ENCODE results near the gene ACRV1. TPM values are rescaled to one million over a fixed set of nuclear protein-coding genes. Genes with fewer than 3 reads are reported as not detected.

The ACRV1 gene
- polyA plus RNA-seq, 3 donors, result 0.58 to 1.4 (median 0.62) TPM

- DNase-seq (ENCODE audit: low read depth in 3 of 3, low spot score in 2 of 3), result no peak
Measured at GRCh38 chr11:125662689-125663088, 18.0 kb downstream of the ACRV1 start.

GRCh38 chr11:125649465-125650166 is 31.0 kb downstream of the ACRV1 start:
- DNase-seq (ENCODE audit: low read depth in 3 of 3, low spot score in 2 of 3), result no peak

GRCh38 chr11:125645871-125646270 is 34.8 kb downstream of the ACRV1 start:
- DNase-seq (ENCODE audit: low read depth in 3 of 3, low spot score in 2 of 3), result no peak

- DNase-seq (ENCODE audit: low read depth in 3 of 3, low spot score in 2 of 3), result no peak
Measured at GRCh38 chr11:125638315-125638714, 42.3 kb downstream of the ACRV1 start.

DNA sequence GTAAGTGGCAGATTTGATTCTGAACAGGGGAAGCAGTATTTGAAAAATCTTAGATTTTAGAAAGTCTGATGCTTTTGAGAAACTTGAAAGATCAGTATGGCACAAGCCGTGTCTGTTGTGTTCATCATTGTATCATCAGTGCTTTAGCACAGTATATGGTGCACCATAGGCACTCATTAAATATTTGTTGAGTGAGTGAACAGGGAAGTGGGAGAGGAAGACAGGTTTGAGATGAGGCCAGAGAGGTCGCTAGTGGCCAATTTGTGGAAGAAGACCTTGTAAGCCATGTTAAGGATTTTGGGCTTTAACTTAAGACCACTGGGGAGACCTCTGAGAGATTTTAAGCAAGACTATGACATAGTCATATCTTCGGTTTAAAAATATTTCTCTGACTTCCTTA is 42.8 kb downstream of the ACRV1 start:
- DNase-seq (ENCODE audit: low read depth in 3 of 3, low spot score in 2 of 3), result no peak

DNA sequence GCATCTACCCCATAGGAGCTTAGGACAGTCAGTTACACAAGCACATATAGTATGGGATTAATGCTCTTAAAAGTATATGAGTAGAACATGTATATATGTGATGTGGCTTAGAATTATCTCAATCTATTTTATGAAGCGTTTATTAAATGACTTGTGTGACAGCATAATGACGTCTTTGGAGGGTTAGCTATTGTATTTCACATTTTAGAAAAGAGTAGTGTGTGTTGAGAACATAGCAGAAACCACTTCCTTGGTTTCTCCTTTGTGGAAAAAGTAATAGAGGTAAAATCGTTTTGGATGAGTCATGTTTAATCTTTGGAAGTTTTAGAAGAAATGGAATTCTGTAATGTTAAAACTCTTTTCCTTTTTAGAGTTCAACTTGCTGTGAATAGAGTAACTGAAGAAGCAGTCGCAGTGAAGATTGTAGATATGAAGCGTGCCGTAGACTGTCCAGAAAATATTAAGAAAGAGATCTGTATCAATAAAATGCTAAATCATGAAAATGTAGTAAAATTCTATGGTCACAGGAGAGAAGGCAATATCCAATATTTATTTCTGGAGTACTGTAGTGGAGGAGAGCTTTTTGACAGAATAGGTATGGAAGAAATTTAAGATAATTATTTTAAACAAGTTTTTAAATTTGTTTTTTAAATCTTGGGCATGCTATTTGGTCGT is 53.3 kb downstream of the ACRV1 start:
- no peak for DNase-seq (ENCODE audit: low read depth in 3 of 3, low spot score in 2 of 3)

DNA sequence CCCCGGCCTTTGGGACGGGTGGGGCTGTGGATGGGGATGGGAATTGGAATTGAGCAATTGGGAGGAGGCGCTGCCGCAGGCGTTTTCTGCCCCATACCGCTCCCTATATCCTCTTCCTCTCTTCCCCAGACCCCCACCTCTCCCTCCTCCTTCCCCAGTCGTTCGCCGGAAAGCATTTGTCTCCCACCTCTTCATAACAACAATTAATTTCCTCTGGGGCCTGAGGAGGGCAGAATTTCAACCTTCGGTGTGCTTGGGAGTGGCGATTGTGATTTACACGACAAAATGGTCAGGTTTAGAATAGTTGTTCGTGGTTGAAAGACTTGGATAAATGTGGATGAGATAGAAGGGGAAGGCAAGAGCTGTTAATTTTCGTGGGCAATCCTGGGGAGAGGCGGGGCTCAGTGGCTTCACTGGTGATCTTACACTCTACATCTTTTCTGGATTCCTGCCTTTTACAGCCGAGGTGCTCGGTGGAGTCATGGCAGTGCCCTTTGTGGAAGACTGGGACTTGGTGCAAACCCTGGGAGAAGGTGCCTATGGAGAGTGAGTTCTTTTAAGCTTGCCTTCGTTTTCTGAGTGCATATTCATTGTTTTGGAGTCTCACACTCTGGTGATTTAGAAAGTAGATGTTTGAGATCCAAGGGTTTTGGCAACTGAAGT is 54.2 kb downstream of the ACRV1 start:
- peak; percentile 39 to 41 (median 41) for DNase-seq (ENCODE audit: low read depth in 3 of 3, low spot score in 2 of 3)

DNA sequence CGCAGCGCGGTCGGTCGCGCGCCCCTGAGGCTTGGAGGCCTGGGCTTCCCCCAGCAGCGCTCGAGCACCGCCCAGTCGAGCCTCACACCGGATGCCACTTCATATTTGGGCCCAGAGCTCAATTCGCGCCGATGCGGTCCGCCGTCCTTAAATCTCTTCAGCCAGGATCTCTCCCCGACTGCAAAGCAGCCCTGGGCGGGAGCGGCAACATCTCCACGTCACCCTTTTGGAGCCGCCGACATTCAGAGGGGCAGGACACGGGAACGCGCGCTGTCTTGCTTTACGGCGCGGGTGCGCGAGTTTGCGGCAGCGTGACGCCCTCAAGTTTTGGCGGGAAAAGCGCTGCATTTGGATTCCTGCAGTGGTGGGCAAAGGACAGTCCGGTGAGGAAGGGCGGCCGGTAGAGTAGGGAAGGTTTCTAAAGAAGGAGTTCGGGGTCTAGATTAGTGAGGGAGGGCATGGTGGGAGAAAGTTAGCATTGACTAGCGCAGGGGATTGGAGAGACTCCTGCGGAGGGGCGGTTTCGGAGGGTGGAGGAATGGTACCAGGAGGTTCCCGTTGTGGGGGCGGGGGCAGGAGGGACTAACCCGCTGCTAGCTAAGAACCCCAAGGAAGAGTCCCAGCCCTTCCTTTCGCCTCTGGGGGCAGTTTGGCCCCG is 54.9 kb downstream of the ACRV1 start:
- peak; percentile 89 to 90 (median 89) for DNase-seq (ENCODE audit: low read depth in 3 of 3, low spot score in 2 of 3)

DNA sequence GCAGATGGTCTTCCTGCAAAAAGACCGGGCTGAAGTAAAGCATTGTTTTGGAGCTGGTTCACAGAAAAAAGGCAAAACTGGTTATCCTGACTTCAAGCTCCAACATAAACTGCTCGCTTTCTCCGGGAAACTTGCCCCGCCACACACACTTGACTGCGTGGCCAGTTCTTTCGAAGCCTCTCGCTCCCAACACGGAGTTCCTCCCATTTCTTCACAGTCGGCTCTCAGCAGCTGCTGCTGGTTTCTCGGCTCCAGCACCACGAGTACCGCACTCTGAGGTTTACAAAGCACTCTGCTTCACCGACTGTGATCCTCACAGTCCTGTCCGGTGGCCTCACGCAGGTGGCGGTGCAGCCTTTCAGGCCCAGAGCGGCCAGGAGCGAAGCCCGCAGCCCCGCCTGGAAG is 55.4 kb downstream of the ACRV1 start:
- DNase-seq (ENCODE audit: low read depth in 3 of 3, low spot score in 2 of 3), result no peak

GRCh38 chr11:125624756-125625213 is 55.9 kb downstream of the ACRV1 start, which contains the start of gene CHEK1:
TSS of gene CHEK1 (plus strand) at chr11:125625163. CDS start at chr11:125626769, 1,606 bp downstream.
- DNase-seq (ENCODE audit: low read depth in 3 of 3, low spot score in 2 of 3), result no peak

GRCh38 chr11:125623064-125623463 is 57.6 kb downstream of the ACRV1 start:
- DNase-seq (ENCODE audit: low read depth in 3 of 3, low spot score in 2 of 3), result no peak

- no peak for DNase-seq (ENCODE audit: low read depth in 3 of 3, low spot score in 2 of 3)
Measured at GRCh38 chr11:125621995-125622394, 58.7 kb downstream of the ACRV1 start.

Other genes starting within 250 kb of the ACRV1 start
- gene FEZ1, start 184.6 kb downstream of the ACRV1 start, polyA plus RNA-seq (ENCODE audit: insufficient read length in 3 of 3), result 10 to 100 TPM in 1 of 3 donors, 1 to 10 TPM in 2; 8.5 to 11.3 (median 9.7) TPM
- 100 to 1,000 TPM; 124 to 136 (median 133) TPM for gene EI24, start 111.4 kb downstream of the ACRV1 start, polyA plus RNA-seq (ENCODE audit: insufficient read length in 3 of 3)
- gene STT3A, start 88.0 kb downstream of the ACRV1 start, polyA plus RNA-seq (ENCODE audit: insufficient read length in 3 of 3), result 100 to 1,000 TPM; 203 to 233 (median 218) TPM
- gene CHEK1, start 55.7 kb downstream of the ACRV1 start, polyA plus RNA-seq (ENCODE audit: insufficient read length in 3 of 3), result 10 to 100 TPM; 30.1 to 36.2 (median 31.8) TPM
- gene PATE1, start 65.4 kb upstream of the ACRV1 start, polyA plus RNA-seq (ENCODE audit: insufficient read length in 3 of 3), result not detected
- gene PATE2, start 98.0 kb upstream of the ACRV1 start, polyA plus RNA-seq (ENCODE audit: insufficient read length in 3 of 3), result under 1 TPM in 1 of 3 donors, not detected in 2; 0.07 TPM
- gene PATE3, start 107.3 kb upstream of the ACRV1 start, polyA plus RNA-seq (ENCODE audit: insufficient read length in 3 of 3), result not detected
- under 1 TPM in 2 of 3 donors, not detected in 1; 0.06 to 0.08 TPM for gene PATE4, start 152.5 kb upstream of the ACRV1 start, polyA plus RNA-seq (ENCODE audit: insufficient read length in 3 of 3)
- gene HYLS1, start 206.8 kb upstream of the ACRV1 start, polyA plus RNA-seq (ENCODE audit: insufficient read length in 3 of 3), result 10 to 100 TPM; 13.4 to 13.8 (median 13.6) TPM
- 10 to 100 TPM; 18.5 to 21.8 (median 19.7) TPM for gene PUS3, start 222.4 kb upstream of the ACRV1 start, polyA plus RNA-seq (ENCODE audit: insufficient read length in 3 of 3)
- 1 to 10 TPM; 3.9 to 4.8 (median 4.5) TPM for gene DDX25, start 223.7 kb upstream of the ACRV1 start, polyA plus RNA-seq (ENCODE audit: insufficient read length in 3 of 3)